Aorta (tissue), 5 donors: ENCODE measurements around the gene KIF20B. TPM values are rescaled to one million over a fixed set of nuclear protein-coding genes. Genes with fewer than 3 reads are reported as not detected.

Experiments used
- ATAC-seq: fragments of 200-7000 bp; cut with Tn5 transposase; one replicate; pipeline ENCODE4 v1.9.1; 2022; ENCODE audit warnings: moderate library complexity; ENCODE audit not compliant: low FRiP score
- DNase-seq, 2 donors: peaks; one replicate each; pipeline ENCODE4 v3.0.0-alpha.2; 2020
- H3K27ac ChIP-seq, 2 donors: one replicate each; pipeline ENCODE4 v1.5.1; 2013; ENCODE audit warnings: low read length in 2 of 2, mild to moderate bottlenecking in 2 of 2, moderate library complexity in 2 of 2, control low read depth in 1 of 2, inconsistent platforms in 1 of 2, low read depth in 1 of 2
- H3K27me3 ChIP-seq, 2 donors: one replicate each; pipeline ENCODE4 v1.6.1; 2013; ENCODE audit warnings: control low read depth in 1 of 2, low read length in 1 of 2, mild to moderate bottlenecking in 1 of 2, moderate library complexity in 1 of 2; ENCODE audit not compliant: insufficient read depth in 2 of 2, control insufficient read depth in 1 of 2
- H3K36me3 ChIP-seq, 2 donors: one replicate each; pipeline ENCODE4 v1.6.1; 2013; ENCODE audit warnings: control low read depth in 1 of 2, low read length in 1 of 2, mild to moderate bottlenecking in 1 of 2; ENCODE audit not compliant: insufficient read depth in 2 of 2, control insufficient read depth in 1 of 2
- H3K4me1 ChIP-seq, 2 donors: one replicate each; pipeline ENCODE4 v1.6.1; 2013; ENCODE audit warnings: low read length in 2 of 2, control low read depth in 1 of 2, mild to moderate bottlenecking in 1 of 2, moderate library complexity in 1 of 2; ENCODE audit not compliant: insufficient read depth in 2 of 2, control insufficient read depth in 1 of 2
- H3K4me3 ChIP-seq, 2 donors: one replicate each; pipeline ENCODE4 v1.5.1; 2013; ENCODE audit warnings: low read length in 2 of 2, control low read depth in 1 of 2, mild to moderate bottlenecking in 1 of 2
- H3K9me3 ChIP-seq: one replicate; pipeline ENCODE4 v1.6.1; 2013; ENCODE audit warnings: mild to moderate bottlenecking, low read length; ENCODE audit not compliant: control insufficient read depth
- WGBS, 2 donors: extraction: QIAGEN DNeasy Blood & Tissue Kit; methylation state at CpG; one replicate each; pipeline ENCODE4 v1.1.7; 2013; 5-methylcytosine and 5-hydroxymethylcytosine counted together
- intact Hi-C, 2 donors: fragments of 100-400 bp; cut with DNase I; formaldehyde crosslinking; loops; one replicate each; pipeline versions ENCODE4 v1.14.2 to v1.15.0; 2022
- polyA plus RNA-seq, 2 donors: library from polyadenylated mRNA; stranded (reverse); fragments of 200-250 nt; gene quantifications; one replicate each; pipeline ENCODE4 v1.2.3, GENCODE V29; 2013
- total RNA-seq, 2 donors: library from RNA; stranded (reverse); fragmentation: NEBNext Ultra II Directional; extraction: Animal tissue kit (Norgen Biotek cat#: 25700); gene quantifications; one replicate each; pipeline ENCODE4 v1.2.1, GENCODE V29; 2021
- donor health status: healthy with polysubstance abuse.
- donor health status: Bipolar disorder and iron deficiency.
- donor health status: DM: no; HTN: no; CAD: no.
- donor health status: DM: no; HTN: no; CAD: no.
- donor health status: DM: yes; HTN: yes; CAD: no.

The KIF20B gene
- total and polyA plus RNA-seq, 4 donors: 0.72 to 6.2 (median 3.6) TPM

DNA sequence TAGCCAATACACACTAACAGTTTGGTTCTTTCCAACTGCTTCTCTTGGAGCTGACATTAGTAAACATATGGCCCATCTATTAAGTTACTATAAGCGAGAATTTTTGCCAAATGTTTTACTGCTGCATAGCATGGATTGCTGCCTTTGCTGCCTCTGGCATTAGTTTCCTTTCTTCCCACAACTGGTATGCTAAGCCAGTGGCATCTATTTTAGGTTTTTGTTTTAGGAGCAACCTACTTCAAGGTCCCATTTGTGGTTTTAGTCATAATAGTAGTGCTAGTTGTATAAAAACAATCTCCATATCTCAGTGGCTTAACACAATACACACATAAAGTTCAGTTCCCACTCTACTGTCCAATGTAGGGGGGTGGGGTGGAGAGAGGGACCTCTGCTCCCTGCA lies 30.5 kb upstream of the KIF20B start:
- ATAC-seq (no peak), DNase-seq (no peak)
- intact Hi-C loops: no loop called here
- peak overlapping the region in 1 of 2 donors; percentile 17 for H3K27ac ChIP-seq
- no peaks in the 10 kb centered on the region for H3K27me3 ChIP-seq
- no peaks in the 10 kb centered on the region for H3K9me3 ChIP-seq
- H3K4me3 ChIP-seq: no peak overlapping the region
- H3K4me1 ChIP-seq: peaks cover 0 to 3% of the 10 kb centered on the region in 2 donors
- H3K36me3 ChIP-seq: no peaks in the 10 kb centered on the region
- 10 to 24% methylated on average over 1 of the region's 1 CpG for WGBS, 2 donors

DNA sequence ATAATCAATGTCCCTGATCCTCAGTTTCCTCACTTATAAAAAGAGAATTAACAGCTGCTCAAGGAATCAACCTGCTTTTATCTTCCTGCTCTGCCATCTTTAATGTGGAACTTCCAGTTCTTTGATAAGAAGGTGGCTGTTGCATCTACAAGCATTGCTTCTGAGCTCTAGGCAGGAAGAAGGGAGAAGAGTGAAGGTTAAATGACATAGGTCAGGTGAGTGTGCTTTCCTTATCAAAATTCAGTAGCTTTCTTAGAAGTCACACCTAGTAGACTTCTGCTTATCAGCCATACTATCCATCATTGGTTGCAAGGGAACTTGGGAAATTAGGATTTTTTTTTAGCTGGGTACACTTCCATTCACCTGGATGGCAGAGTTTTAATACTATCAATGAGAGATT lies 24.0 kb upstream of the KIF20B start:
- intact Hi-C loops: no loop called here
- DNase-seq: no peak
- no peak overlapping the region for H3K27ac ChIP-seq
- no peak for ATAC-seq
- H3K4me1 ChIP-seq: no peaks in the 10 kb centered on the region
- no peaks in the 10 kb centered on the region for H3K9me3 ChIP-seq
- no peak overlapping the region for H3K4me3 ChIP-seq
- no peaks in the 10 kb centered on the region for H3K27me3 ChIP-seq
- no peaks in the 10 kb centered on the region for H3K36me3 ChIP-seq

DNA sequence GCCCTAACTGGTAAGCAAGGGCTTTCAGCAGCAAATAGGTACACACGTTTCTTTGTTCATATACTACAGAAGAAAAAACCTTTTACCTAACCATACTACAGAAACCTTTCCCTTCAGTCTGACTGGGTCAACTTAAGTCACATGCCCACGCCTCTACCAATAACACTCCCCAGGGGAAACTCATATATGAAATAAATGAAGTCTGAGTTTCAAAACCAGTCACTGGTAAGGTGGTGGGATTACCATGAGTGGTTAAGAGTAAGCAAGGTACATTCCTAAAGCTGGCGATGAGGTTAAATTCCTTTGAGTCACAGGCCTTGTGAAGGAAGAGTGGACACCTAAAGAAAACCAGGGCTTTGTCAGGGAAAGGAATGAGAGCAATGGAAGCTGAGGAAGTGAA lies 21.4 kb upstream of the KIF20B start:
- WGBS, 2 donors: 85 to 90% methylated on average over 3 of the region's 3 CpGs

DNA sequence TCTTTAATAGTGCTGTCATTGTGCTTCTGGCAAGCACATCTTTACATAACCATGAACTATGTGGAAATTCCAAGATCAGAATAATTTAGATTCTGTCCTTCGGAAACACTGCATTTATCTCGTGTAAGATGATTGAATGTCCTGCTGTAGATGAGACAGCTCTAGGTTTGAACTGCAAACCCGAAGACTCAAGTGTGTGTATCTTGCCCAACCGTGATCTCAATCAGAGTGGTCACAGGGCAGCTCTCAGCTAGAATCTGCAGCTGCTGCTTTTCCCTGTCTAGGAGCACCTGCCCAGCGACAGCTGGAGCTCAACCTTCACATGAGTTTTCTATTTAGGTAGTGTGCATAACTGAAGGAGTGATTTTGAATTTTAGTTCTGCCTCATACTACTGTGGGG lies 17.5 kb upstream of the KIF20B start:
- no peak overlapping the region for H3K27ac ChIP-seq
- H3K4me3 ChIP-seq: no peak overlapping the region
- no peaks in the 10 kb centered on the region for H3K4me1 ChIP-seq
- no peaks in the 10 kb centered on the region for H3K9me3 ChIP-seq
- intact Hi-C loops: no loop called here
- ATAC-seq (no peak), DNase-seq (no peak)
- no peaks in the 10 kb centered on the region for H3K36me3 ChIP-seq
- WGBS, 2 donors: 66% methylated on average over 5 of the region's 5 CpGs
- no peaks in the 10 kb centered on the region for H3K27me3 ChIP-seq

More for the DNA sequence above, 21.4 kb upstream of the KIF20B start:
- Histone ChIP-seq H3K9me3 (no peaks in the 10 kb centered on the region), H3K27me3 (no peaks in the 10 kb centered on the region), H3K4me3 (no peak overlapping the region), H3K27ac (no peak overlapping the region), H3K36me3 (no peaks in the 10 kb centered on the region), H3K4me1 (no peaks in the 10 kb centered on the region)
- DNase-seq (no peak), ATAC-seq (no peak)
- intact Hi-C loops: no loop called here

DNA sequence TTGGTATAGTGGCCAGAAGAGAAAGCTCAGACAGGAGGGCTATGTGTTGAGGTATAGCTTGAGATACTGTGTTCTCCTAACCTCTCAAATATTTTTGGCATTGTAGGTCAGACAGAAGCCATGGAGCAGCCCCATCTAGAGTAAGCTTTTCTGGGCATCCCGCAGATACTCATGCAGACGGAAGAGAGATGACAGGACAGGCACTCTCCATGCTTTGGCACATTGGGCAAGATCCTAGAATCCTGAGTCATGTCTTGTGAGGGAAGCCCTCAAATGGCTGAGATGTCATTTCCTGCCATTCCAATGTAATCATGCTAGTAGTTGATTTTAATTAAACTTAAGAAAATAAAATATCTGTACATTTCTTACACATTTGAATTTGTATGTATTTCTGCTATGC lies 16.8 kb upstream of the KIF20B start:
- intact Hi-C loops: no loop called here
- 77 to 84% methylated on average over 2 of the region's 2 CpGs for WGBS, 2 donors
- H3K27ac ChIP-seq: no peak overlapping the region
- H3K36me3 ChIP-seq: no peaks in the 10 kb centered on the region
- H3K9me3 ChIP-seq: no peaks in the 10 kb centered on the region
- DNase-seq (no peak), ATAC-seq (no peak)
- no peaks in the 10 kb centered on the region for H3K4me1 ChIP-seq
- no peak overlapping the region for H3K4me3 ChIP-seq
- no peaks in the 10 kb centered on the region for H3K27me3 ChIP-seq

DNA sequence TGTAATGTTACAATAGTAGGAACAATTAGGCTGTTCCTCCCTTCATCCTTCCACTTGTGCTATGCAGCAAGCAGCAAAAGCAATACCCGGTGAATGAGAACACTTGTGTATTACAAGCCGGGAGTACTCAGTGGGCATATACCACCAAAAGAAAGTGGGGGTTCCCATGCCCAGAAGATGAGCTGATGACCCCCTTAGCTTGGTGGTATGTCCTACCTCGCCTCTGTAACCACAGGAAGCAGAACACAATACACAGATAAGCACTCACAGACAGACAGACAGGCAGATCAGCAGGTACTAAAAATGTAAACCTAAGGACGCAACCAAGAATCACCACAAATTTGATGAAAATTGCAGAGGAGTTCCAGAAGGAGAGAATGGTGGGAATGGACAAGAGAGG lies 15.5 kb upstream of the KIF20B start:
- Histone ChIP-seq H3K4me1 (no peaks in the 10 kb centered on the region), H3K36me3 (no peaks in the 10 kb centered on the region), H3K4me3 (no peak overlapping the region), H3K9me3 (no peaks in the 10 kb centered on the region), H3K27ac (no peak overlapping the region), H3K27me3 (no peaks in the 10 kb centered on the region)
- DNase-seq (no peak), ATAC-seq (no peak)
- WGBS, 2 donors: 88 to 91% methylated on average over 4 of the region's 4 CpGs
- intact Hi-C loops: no loop called here

DNA sequence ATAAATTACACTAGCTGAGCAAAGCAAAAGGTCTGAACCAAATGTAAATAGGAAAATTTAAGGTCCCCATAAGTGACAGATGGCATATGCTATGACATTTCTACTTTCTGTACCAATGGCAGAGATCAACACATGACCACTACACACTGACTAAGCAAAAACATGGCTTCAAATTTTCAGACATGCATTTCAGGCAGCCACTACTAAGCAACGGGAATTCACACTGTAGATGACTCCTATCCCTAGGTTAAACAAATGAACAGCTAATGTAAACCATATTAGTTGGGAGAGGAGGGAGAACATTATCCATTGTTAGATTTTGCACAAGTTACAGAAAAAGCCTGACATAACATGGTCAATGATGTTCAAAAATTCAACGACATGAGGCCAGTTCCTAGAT lies 11.4 kb upstream of the KIF20B start:
- Histone ChIP-seq H3K36me3 (no peaks in the 10 kb centered on the region), H3K4me3 (no peak overlapping the region), H3K9me3 (no peaks in the 10 kb centered on the region), H3K4me1 (no peaks in the 10 kb centered on the region), H3K27ac (no peak overlapping the region), H3K27me3 (no peaks in the 10 kb centered on the region)
- intact Hi-C loops: no loop called here
- ATAC-seq (no peak), DNase-seq (no peak)
- WGBS, 2 donors: 50 to 74% methylated on average over 2 of the region's 2 CpGs

DNA sequence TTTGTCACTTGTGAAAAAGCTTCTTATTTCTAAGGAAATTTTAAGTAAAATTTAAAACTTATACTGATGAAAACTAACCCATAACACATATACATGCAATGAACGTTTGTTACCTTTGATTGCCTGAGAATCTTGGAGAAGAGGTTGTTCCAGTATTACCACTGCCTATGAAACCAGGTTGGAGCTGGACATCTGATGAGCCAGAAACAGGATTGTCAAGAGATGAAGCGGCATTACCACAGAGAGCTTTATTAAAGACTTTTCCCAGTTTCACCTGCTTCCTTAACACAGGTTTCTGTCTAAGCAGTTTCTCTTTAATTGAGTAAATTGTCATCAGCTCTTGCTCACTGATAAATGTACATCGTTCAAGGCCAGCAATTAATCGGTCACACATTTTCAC lies 9.0 kb upstream of the KIF20B start:
- H3K36me3 ChIP-seq: no peaks in the 10 kb centered on the region
- ATAC-seq (no peak), DNase-seq (no peak)
- 81 to 82% methylated on average over 4 of the region's 4 CpGs for WGBS, 2 donors
- H3K27ac ChIP-seq: no peak overlapping the region
- no peaks in the 10 kb centered on the region for H3K4me1 ChIP-seq
- intact Hi-C loops: no loop called here
- no peaks in the 10 kb centered on the region for H3K27me3 ChIP-seq
- H3K9me3 ChIP-seq: no peaks in the 10 kb centered on the region
- H3K4me3 ChIP-seq: no peak overlapping the region

DNA sequence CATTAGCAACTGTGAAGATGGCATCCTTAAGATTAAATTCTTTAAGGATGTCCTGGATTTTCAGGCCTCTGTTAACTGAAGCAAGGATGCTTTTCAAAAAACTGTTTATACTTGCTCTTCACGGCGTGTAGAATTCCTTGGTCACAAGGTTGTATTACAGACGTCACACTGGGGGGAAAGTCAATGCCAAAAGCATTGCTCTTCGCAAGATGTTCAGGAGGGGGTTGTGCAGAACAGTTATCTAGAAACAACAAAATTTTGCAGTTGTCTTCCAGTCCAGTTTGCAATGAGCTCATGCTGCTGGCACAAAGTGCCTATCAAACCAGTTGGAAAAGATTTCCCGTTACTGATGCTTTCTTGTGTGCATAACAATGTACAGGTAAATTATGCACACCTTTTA lies 8.2 kb upstream of the KIF20B start:
- Histone ChIP-seq H3K9me3 (no peaks in the 10 kb centered on the region), H3K4me3 (no peak overlapping the region), H3K4me1 (no peaks in the 10 kb centered on the region), H3K27ac (no peak overlapping the region), H3K36me3 (no peaks in the 10 kb centered on the region), H3K27me3 (no peaks in the 10 kb centered on the region)
- no peak for DNase-seq
- intact Hi-C loops: no loop called here
- no peak for ATAC-seq
- 88 to 95% methylated on average over 5 of the region's 5 CpGs for WGBS, 2 donors
